Neural cell (in vitro differentiated cells): Measurements from ENCODE around the gene OR7G2. TPM values are rescaled to one million over a fixed set of nuclear protein-coding genes. Genes with fewer than 3 reads are reported as not detected.

Experiments
- H2AFZ ChIP-seq: fragments of 200-600, 300-800 bp; sonication (generic), shearing (Covaris generic); 2 replicates; pipeline ENCODE4 v1.6.0; 2014; ENCODE audit warnings: low read depth, mild to moderate bottlenecking, antibody characterized with exemption, low read length, moderate library complexity
- H3F3A ChIP-seq: fragments of 200-600 bp; shearing (Covaris generic); 2 replicates; pipeline ENCODE4 v1.6.1; 2016; ENCODE audit warnings: mild to moderate bottlenecking, moderate library complexity, mixed read lengths, antibody characterized with exemption, low read length; ENCODE audit not compliant: insufficient read depth, poor library complexity, severe bottlenecking
- H3K27ac ChIP-seq: fragments of 200-600, 300-800 bp; sonication (generic), shearing (Covaris generic); 2 replicates; pipeline ENCODE4 v1.5.1; 2014; ENCODE audit warnings: mild to moderate bottlenecking, low read length, moderate library complexity
- H3K27me3 ChIP-seq: fragments of 300-800, 200-600 bp; sonication (generic), shearing (Covaris generic); 2 replicates; pipeline ENCODE4 v1.6.0; 2014; ENCODE audit warnings: mild to moderate bottlenecking, low read depth, low read length, moderate library complexity; ENCODE audit not compliant: insufficient read depth
- H3K36me3 ChIP-seq: fragments of 300-800, 200-600 bp; sonication (generic), shearing (Covaris generic); 2 replicates; pipeline ENCODE4 v1.5.1; 2014; ENCODE audit warnings: mild to moderate bottlenecking, antibody characterized with exemption, low read length, moderate library complexity; ENCODE audit not compliant: insufficient read depth
- H3K4me2 ChIP-seq: fragments of 300-800, 200-600 bp; sonication (generic), shearing (Covaris generic); 2 replicates; pipeline ENCODE4 v1.6.0; 2014; ENCODE audit warnings: mild to moderate bottlenecking, low read length
- H3K4me3 ChIP-seq: fragments of 300-800, 200-600 bp; sonication (generic), shearing (Covaris generic); 2 replicates; pipeline ENCODE4 v1.5.1; 2014; ENCODE audit warnings: mild to moderate bottlenecking, low read length, moderate library complexity
- H3K79me2 ChIP-seq: fragments of 200-600 bp; shearing (Covaris generic); replicated peaks from 2 replicates; pipeline ENCODE4 v1.6.0; 2014; ENCODE audit warnings: mild to moderate bottlenecking, low read length, moderate library complexity; ENCODE audit not compliant: insufficient read depth
- H3K9ac ChIP-seq: fragments of 300-800, 200-600 bp; sonication (generic), shearing (Covaris generic); 2 replicates; pipeline ENCODE4 v1.6.1; 2016; ENCODE audit warnings: mild to moderate bottlenecking, low read length, mixed read lengths
- H3K9me2 ChIP-seq: fragments of 200-600 bp; shearing (Covaris generic); 2 replicates; pipeline ENCODE4 v1.6.1; 2016; ENCODE audit warnings: mild to moderate bottlenecking, low read length, mixed read lengths; ENCODE audit not compliant: insufficient read depth
- H3K9me3 ChIP-seq: fragments of 200-600, 300-800 bp; sonication (generic), shearing (Covaris generic); 2 replicates; pipeline ENCODE4 v1.6.1; 2016; ENCODE audit warnings: mild to moderate bottlenecking, mixed run types, low read length, moderate library complexity, mixed read lengths
- H4K20me1 ChIP-seq: fragments of 200-600 bp; shearing (Covaris generic); 2 replicates; pipeline ENCODE4 v1.6.1; 2016; ENCODE audit warnings: mild to moderate bottlenecking, mixed run types; ENCODE audit not compliant: insufficient read depth
- CTCF ChIP-seq: fragments of 450-650 bp; IDR thresholded peaks from 2 replicates; pipeline ENCODE4 v1.5.1; 2014; ENCODE audit warnings: antibody characterized with exemption, mild to moderate bottlenecking, moderate library complexity; ENCODE audit not compliant: poor library complexity, severe bottlenecking
- EP300 ChIP-seq: fragments of 450-650 bp; conservative IDR thresholded peaks from 2 replicates; pipeline ENCODE4 v1.6.1; 2014; ENCODE audit warnings: antibody characterized with exemption, mild to moderate bottlenecking, moderate library complexity; ENCODE audit not compliant: poor library complexity, severe bottlenecking
- EZH2 ChIP-seq: fragments of 200-600, 300-800 bp; shearing (Covaris generic), sonication (generic); IDR thresholded peaks from 2 replicates; pipeline ENCODE4 v1.6.1; 2014; ENCODE audit warnings: antibody characterized with exemption, low read length, borderline replicate concordance, mild to moderate bottlenecking; ENCODE audit not compliant: insufficient read depth, poor library complexity, severe bottlenecking
- MXI1 ChIP-seq: fragments of 450-650 bp; conservative IDR thresholded peaks from 2 replicates; pipeline ENCODE4 v1.6.1; 2014; ENCODE audit warnings: antibody characterized with exemption, mild to moderate bottlenecking; ENCODE audit not compliant: poor library complexity, severe bottlenecking
- POLR2AphosphoS5 ChIP-seq: IDR thresholded peaks from 2 replicates; pipeline ENCODE4 v1.6.1; 2012
- RAD21 ChIP-seq: fragments of 450-650 bp; conservative IDR thresholded peaks from 2 replicates; pipeline ENCODE4 v1.6.1; 2014; ENCODE audit warnings: antibody characterized with exemption, mild to moderate bottlenecking, moderate library complexity
- REST ChIP-seq: IDR thresholded peaks from 2 replicates; pipeline ENCODE4 v1.6.1; 2012; ENCODE audit warnings: borderline replicate concordance
- SMC3 ChIP-seq: fragments of 450-650 bp; conservative IDR thresholded peaks from 2 replicates; pipeline ENCODE4 v1.6.1; 2014; ENCODE audit warnings: antibody characterized with exemption, mild to moderate bottlenecking, moderate library complexity; ENCODE audit not compliant: poor library complexity
- TAF1 ChIP-seq: IDR thresholded peaks from 2 replicates; pipeline ENCODE4 v1.6.1; 2012; ENCODE audit warnings: low read depth
- polyA plus RNA-seq: library from polyadenylated mRNA; depleted of rRNA; stranded (reverse); fragments of >200 nt; gene quantifications from 2 replicates; pipeline ENCODE4 v1.2.3, GENCODE V29; 2014

The OR7G2 gene
- polyA plus RNA-seq, 1 donor from 2014 or later = not detected

GRCh38 chr19:9070066-9070465 lies 37.2 kb downstream of the OR7G2 start:
- Histone ChIP-seq H3K36me3 (no peaks in the 10 kb centered on the region), H3K9me3 (no peaks in the 10 kb centered on the region), H4K20me1 (no peaks in the 10 kb centered on the region), H3K27ac (no peak overlapping the region), H2AFZ (no peak overlapping the region), H3F3A (no peaks in the 10 kb centered on the region), H3K9me2 (no peaks in the 10 kb centered on the region), H3K4me2 (no peak overlapping the region), H3K9ac (no peak overlapping the region), H3K4me3 (no peak overlapping the region), H3K79me2 (no peaks in the 10 kb centered on the region), H3K27me3 (no peaks in the 10 kb centered on the region)
- TF ChIP-seq EZH2 (no peak), RAD21 (no peak), REST (no peak), POLR2AphosphoS5 (no peak), EP300 (no peak), CTCF (no peak), MXI1 (no peak), TAF1 (no peak), SMC3 (no peak)

- Histone ChIP-seq H3K27ac (no peak overlapping the region), H3F3A (no peaks in the 10 kb centered on the region), H3K36me3 (no peaks in the 10 kb centered on the region), H4K20me1 (no peaks in the 10 kb centered on the region), H3K9ac (no peak overlapping the region), H3K9me3 (no peaks in the 10 kb centered on the region), H3K79me2 (no peaks in the 10 kb centered on the region), H3K4me2 (no peak overlapping the region), H3K4me3 (no peak overlapping the region), H3K27me3 (no peaks in the 10 kb centered on the region), H3K9me2 (no peaks in the 10 kb centered on the region), H2AFZ (no peak overlapping the region)
- TF ChIP-seq EP300 (no peak), POLR2AphosphoS5 (no peak), TAF1 (no peak), SMC3 (no peak), MXI1 (no peak), REST (no peak), EZH2 (no peak), CTCF (no peak), RAD21 (no peak)
These were observed 41.7 kb downstream of the OR7G2 start for GRCh38 chr19:9065457-9066014.
